ENCODE data around the gene PLEKHO1. TPM values are rescaled to one million over a fixed set of nuclear protein-coding genes. Genes with fewer than 3 reads are reported as not detected.

PLEKHO1 gene
- polyA plus RNA-seq, 1 donor from 2014 or later, result 213 TPM

DNA sequence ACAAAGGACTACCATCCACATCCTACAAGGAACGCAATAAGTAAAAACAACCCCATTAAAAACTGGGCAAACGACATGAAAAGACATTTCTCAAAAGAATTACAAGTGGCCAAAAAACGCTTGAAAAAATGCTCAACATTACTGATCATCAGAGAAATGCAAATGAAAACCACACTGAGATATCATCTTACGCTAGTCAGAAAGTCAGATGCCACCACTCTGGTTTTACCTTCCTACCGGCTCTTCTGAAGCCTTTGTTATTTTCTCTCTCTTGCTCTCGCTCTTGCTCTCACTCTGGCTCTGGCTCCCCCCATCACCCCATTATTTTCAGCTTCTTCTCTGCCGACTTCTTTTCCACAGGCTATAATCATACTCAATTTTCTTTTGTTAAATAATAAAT is 43.4 kb upstream of the PLEKHO1 start:
- Histone ChIP-seq H3K27me3 (ENCODE audit: insufficient read depth, low read depth, low read length) (no peaks in the 10 kb centered on the region), H3K36me3 (ENCODE audit: insufficient read depth, low read length) (peaks cover 6% of the 10 kb centered on the region), H3K79me2 (replicated peaks; ENCODE audit: insufficient read depth, low read length) (no peaks in the 10 kb centered on the region), H3K27ac (ENCODE audit: low read length) (no peak overlapping the region), H2AFZ (ENCODE audit: low read depth, low read length) (no peak overlapping the region), H3K9me3 (ENCODE audit: low read length) (no peaks in the 10 kb centered on the region), H4K20me1 (ENCODE audit: insufficient read depth) (no peaks in the 10 kb centered on the region), H3F3A (ENCODE audit: insufficient read depth, low read length, poor library complexity, severe bottlenecking) (no peaks in the 10 kb centered on the region), H3K9me2 (ENCODE audit: insufficient read depth, low read length) (no peaks in the 10 kb centered on the region), H3K4me3 (ENCODE audit: low read length) (no peak overlapping the region), H3K4me2 (ENCODE audit: low read length) (no peak overlapping the region), H3K9ac (ENCODE audit: low read length) (no peak overlapping the region)
- TF ChIP-seq EZH2 (IDR thresholded peaks at IDR 0.05; ENCODE audit: borderline replicate concordance, insufficient read depth, low read length, poor library complexity, severe bottlenecking), result no peak
- no peak for TF ChIP-seq MXI1 (conservative IDR thresholded peaks at IDR 0.05; ENCODE audit: poor library complexity, severe bottlenecking)
- no peak for TF ChIP-seq RAD21 (conservative IDR thresholded peaks at IDR 0.05)
- TF ChIP-seq SMC3 (conservative IDR thresholded peaks at IDR 0.05; ENCODE audit: poor library complexity), result no peak
- no peak for TF ChIP-seq POLR2AphosphoS5 (IDR thresholded peaks at IDR 0.05)
- no peak for TF ChIP-seq TAF1 (IDR thresholded peaks at IDR 0.05; ENCODE audit: low read depth)
- TF ChIP-seq, protein P1, sequence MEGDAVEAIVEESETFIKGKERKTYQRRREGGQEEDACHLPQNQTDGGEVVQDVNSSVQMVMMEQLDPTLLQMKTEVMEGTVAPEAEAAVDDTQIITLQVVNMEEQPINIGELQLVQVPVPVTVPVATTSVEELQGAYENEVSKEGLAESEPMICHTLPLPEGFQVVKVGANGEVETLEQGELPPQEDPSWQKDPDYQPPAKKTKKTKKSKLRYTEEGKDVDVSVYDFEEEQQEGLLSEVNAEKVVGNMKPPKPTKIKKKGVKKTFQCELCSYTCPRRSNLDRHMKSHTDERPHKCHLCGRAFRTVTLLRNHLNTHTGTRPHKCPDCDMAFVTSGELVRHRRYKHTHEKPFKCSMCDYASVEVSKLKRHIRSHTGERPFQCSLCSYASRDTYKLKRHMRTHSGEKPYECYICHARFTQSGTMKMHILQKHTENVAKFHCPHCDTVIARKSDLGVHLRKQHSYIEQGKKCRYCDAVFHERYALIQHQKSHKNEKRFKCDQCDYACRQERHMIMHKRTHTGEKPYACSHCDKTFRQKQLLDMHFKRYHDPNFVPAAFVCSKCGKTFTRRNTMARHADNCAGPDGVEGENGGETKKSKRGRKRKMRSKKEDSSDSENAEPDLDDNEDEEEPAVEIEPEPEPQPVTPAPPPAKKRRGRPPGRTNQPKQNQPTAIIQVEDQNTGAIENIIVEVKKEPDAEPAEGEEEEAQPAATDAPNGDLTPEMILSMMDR (IDR thresholded peaks at IDR 0.05; ENCODE audit: poor library complexity, severe bottlenecking), result no peak
- no peak for TF ChIP-seq EP300 (conservative IDR thresholded peaks at IDR 0.05; ENCODE audit: poor library complexity, severe bottlenecking)
- TF ChIP-seq, protein P2, sequence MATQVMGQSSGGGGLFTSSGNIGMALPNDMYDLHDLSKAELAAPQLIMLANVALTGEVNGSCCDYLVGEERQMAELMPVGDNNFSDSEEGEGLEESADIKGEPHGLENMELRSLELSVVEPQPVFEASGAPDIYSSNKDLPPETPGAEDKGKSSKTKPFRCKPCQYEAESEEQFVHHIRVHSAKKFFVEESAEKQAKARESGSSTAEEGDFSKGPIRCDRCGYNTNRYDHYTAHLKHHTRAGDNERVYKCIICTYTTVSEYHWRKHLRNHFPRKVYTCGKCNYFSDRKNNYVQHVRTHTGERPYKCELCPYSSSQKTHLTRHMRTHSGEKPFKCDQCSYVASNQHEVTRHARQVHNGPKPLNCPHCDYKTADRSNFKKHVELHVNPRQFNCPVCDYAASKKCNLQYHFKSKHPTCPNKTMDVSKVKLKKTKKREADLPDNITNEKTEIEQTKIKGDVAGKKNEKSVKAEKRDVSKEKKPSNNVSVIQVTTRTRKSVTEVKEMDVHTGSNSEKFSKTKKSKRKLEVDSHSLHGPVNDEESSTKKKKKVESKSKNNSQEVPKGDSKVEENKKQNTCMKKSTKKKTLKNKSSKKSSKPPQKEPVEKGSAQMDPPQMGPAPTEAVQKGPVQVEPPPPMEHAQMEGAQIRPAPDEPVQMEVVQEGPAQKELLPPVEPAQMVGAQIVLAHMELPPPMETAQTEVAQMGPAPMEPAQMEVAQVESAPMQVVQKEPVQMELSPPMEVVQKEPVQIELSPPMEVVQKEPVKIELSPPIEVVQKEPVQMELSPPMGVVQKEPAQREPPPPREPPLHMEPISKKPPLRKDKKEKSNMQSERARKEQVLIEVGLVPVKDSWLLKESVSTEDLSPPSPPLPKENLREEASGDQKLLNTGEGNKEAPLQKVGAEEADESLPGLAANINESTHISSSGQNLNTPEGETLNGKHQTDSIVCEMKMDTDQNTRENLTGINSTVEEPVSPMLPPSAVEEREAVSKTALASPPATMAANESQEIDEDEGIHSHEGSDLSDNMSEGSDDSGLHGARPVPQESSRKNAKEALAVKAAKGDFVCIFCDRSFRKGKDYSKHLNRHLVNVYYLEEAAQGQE (IDR thresholded peaks at IDR 0.05; ENCODE audit: borderline replicate concordance), result no peak

DNA sequence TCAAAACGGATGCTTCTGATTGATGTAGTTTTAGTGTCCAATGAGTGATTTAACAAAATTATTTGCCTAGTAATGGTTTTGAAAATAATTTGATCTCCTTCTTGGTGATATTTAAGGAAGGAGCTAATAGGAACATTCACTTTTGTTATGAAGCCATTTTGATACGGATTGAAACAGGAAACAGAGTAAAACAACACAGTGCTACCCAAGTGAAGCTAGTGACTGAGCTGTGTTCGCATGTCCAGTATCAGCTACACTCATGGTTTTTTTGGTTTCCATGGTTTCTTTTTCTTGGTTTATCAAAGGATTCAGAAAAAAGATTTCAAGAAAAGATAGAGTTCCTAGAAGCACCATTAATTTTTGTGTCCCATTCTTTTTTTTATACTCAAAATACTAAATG is 40.1 kb upstream of the PLEKHO1 start:
- H3K9me3 ChIP-seq (ENCODE audit: low read length), result no peaks in the 10 kb centered on the region
- H3K79me2 ChIP-seq (replicated peaks; ENCODE audit: insufficient read depth, low read length), result no peaks in the 10 kb centered on the region
- no peaks in the 10 kb centered on the region for H3K27me3 ChIP-seq (ENCODE audit: insufficient read depth, low read depth, low read length)
- H3K36me3 ChIP-seq (ENCODE audit: insufficient read depth, low read length), result peaks cover 14% of the 10 kb centered on the region
- TF ChIP-seq, protein P2 (IDR thresholded peaks at IDR 0.05; ENCODE audit: borderline replicate concordance), result no peak
- TF ChIP-seq, protein P1 (IDR thresholded peaks at IDR 0.05; ENCODE audit: poor library complexity, severe bottlenecking), result no peak
- no peak for TF ChIP-seq SMC3 (conservative IDR thresholded peaks at IDR 0.05; ENCODE audit: poor library complexity)
- TF ChIP-seq RAD21 (conservative IDR thresholded peaks at IDR 0.05), result no peak
- no peak for TF ChIP-seq TAF1 (IDR thresholded peaks at IDR 0.05; ENCODE audit: low read depth)
- no peak for TF ChIP-seq POLR2AphosphoS5 (IDR thresholded peaks at IDR 0.05)
- no peak for TF ChIP-seq MXI1 (conservative IDR thresholded peaks at IDR 0.05; ENCODE audit: poor library complexity, severe bottlenecking)
- no peak for TF ChIP-seq EP300 (conservative IDR thresholded peaks at IDR 0.05; ENCODE audit: poor library complexity, severe bottlenecking)
- H3K9me2 ChIP-seq (ENCODE audit: insufficient read depth, low read length), result no peaks in the 10 kb centered on the region
- no peak overlapping the region for H3K27ac ChIP-seq (ENCODE audit: low read length)
- no peak overlapping the region for H3K4me3 ChIP-seq (ENCODE audit: low read length)
- no peak overlapping the region for H3K4me2 ChIP-seq (ENCODE audit: low read length)
- H4K20me1 ChIP-seq (ENCODE audit: insufficient read depth), result no peaks in the 10 kb centered on the region
- no peaks in the 10 kb centered on the region for H3F3A ChIP-seq (ENCODE audit: insufficient read depth, low read length, poor library complexity, severe bottlenecking)
- no peak overlapping the region for H2AFZ ChIP-seq (ENCODE audit: low read depth, low read length)
- no peak overlapping the region for H3K9ac ChIP-seq (ENCODE audit: low read length)
